TTC549 (cell line): Measurements from ENCODE around the gene CSNK2B.

Source experiments
- FAIRE-seq: peaks from 2 replicates; lab custom pipeline; 2012; peaks lifted over from hg19 to GRCh38; lab: Jason Lieb, UNC

Gene CSNK2B

DNA sequence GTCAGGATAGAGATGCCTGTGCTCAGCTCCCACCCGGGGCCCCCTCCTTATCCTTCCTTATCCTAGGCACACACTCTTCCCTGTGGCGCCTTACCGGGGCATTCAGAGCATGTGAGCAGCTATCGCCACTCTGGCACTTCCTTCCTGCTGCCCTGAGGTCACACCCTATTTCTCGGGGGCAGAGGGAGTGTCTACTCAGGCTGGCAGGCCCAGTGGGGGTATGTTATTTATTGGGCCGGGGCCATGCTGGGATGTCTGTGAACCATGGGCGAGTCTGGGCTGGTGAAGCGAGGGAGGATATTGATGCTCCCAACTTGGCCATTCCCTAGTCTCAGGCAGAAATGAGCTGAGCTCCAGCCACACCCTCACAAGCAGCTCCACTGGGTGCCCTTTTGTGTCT is 45.4 kb downstream of the CSNK2B start:
- FAIRE-seq: no peak

GRCh38 chr6:31712296-31712695 is 46.4 kb downstream of the CSNK2B start:
- no peak for FAIRE-seq

DNA sequence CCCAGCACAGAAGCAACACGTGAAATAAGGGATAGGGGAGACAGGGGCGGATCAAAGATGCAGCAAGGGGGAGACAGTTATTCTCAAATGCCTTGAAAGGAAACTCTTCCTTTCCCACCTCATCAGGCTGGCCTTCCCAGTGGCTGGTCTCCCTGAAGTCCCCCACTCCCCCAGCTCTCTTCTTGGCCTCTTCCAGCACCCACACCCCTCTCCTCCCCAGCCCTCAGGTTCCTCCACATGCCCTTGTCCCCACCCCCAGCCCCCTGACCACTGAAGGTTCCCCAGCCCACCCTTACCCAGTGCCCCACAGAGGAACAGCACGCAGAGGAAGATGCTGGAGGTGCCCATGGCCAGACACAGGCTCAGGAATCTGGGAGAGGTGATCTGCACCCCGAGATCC is 47.6 kb downstream of the CSNK2B start:
- FAIRE-seq: no peak

- no peak for FAIRE-seq
Observed at GRCh38 chr6:31713991-31714684, 48.3 kb downstream of the CSNK2B start.

- FAIRE-seq: no peak
Observed at GRCh38 chr6:31715022-31715958, 49.4 kb downstream of the CSNK2B start, which contains the start of gene LY6G6D. LY6G6D (plus strand) TSS chr6:31715348; CDS start chr6:31715356, 8 bp downstream.

DNA sequence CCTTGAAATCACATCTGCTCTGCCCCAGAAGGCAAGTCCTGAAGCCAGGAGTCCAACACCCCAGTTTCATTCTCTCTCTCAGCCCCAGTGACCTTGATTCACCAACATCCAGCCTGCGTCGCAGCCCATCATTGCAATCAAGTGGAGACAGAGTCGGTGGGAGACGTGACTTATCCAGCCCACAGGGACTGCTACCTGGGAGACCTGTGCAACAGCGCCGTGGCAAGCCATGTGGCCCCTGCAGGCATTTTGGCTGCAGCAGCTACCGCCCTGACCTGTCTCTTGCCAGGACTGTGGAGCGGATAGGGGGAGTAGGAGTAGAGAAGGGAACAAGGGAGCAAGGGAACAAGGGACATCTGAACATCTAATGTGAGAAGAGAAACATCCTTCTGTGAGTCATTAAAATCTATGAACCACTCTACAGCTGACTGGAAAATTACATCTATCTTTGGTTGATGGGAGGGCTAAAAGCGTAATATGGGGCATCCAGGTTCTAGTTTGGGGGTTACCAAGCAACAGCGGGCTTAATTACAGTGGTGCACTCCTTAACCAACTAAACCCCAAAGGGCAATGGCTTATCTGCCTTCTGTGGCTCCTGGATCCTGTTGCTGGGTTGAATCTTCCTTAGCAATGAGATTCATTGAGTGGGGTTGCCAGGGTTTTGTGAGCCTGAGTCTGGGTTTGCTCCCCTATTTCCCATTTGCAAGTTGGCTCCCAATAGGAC is 51.8 kb downstream of the CSNK2B start:
- no peak for FAIRE-seq

GRCh38 chr6:31718265-31718664 is 52.4 kb downstream of the CSNK2B start:
- FAIRE-seq: no peak

- FAIRE-seq: no peak
Observed at GRCh38 chr6:31719001-31719400, 53.1 kb downstream of the CSNK2B start.
